SK-N-SH (cell line): ENCODE results near the gene CD81. TPM values are rescaled to one million over a fixed set of nuclear protein-coding genes. Genes with fewer than 3 reads are reported as not detected.

Experiments used
- CTCF ChIA-PET: fragments of 300-600, 350-600 bp; formaldehyde crosslinking; extraction: SDS; loops from one replicate; lab custom pipeline; 2021; lab: Yijun Ruan, JAX
- POLR2A ChIA-PET: fragments of 350-600 bp; sonication (Branson Sonifier 250); formaldehyde crosslinking; extraction: SDS; loops from one replicate; lab custom pipeline; 2020; ENCODE audit warnings: antibody characterized with exemption, inconsistent platforms; lab: Yijun Ruan, JAX
- DNase-seq: peaks from one replicate; pipeline ENCODE4 v3.0.0; 2012
- H2AFZ ChIP-seq: fragments of 200-600 bp; sonication (generic); 2 replicates; pipeline ENCODE4 v1.8.1; 2016; ENCODE audit warnings: antibody characterized with exemption, mild to moderate bottlenecking, low read depth
- H3F3A ChIP-seq: fragments of 200-600 bp; sonication (generic); replicated peaks from 2 replicates; pipeline ENCODE3; 2016; ENCODE audit warnings: antibody characterized with exemption, mild to moderate bottlenecking; ENCODE audit not compliant: insufficient read depth
- H3K27ac ChIP-seq, 2 experiments: fragments of 200-500 bp in 1 of 2; fragments of 200-600 bp in 1 of 2; sonication (Bioruptor generic) in 1 of 2; sonication (generic), shearing (Covaris generic) in 1 of 2; 2 replicates each; pipeline versions ENCODE4 v1.5.1 to v1.6.1; 2014 to 2016; ENCODE audit warnings: low read depth in 2 of 2, inconsistent platforms in 1 of 2, low read length in 1 of 2, mild to moderate bottlenecking in 1 of 2, mixed read lengths in 1 of 2
- H3K27me3 ChIP-seq: fragments of 200-600 bp; sonication (generic), shearing (Covaris generic); 2 replicates; pipeline ENCODE4 v1.6.1; 2016; ENCODE audit warnings: mixed run types; ENCODE audit not compliant: insufficient read depth
- H3K36me3 ChIP-seq, 2 experiments: fragments of 200-500 bp in 1 of 2; fragments of 200-600 bp in 1 of 2; sonication (Bioruptor generic) in 1 of 2; sonication (generic) in 1 of 2; replicated peaks in 1 of 2; 2 replicates each; pipeline versions ENCODE3 to v1.5.1; 2014 to 2016; ENCODE audit warnings: low read length in 1 of 2, mild to moderate bottlenecking in 1 of 2; ENCODE audit not compliant: insufficient read depth in 2 of 2, control insufficient read depth in 1 of 2
- H3K4me1 ChIP-seq, 2 experiments: fragments of 200-500 bp in 1 of 2; fragments of 200-600 bp in 1 of 2; sonication (Bioruptor generic) in 1 of 2; sonication (generic), shearing (Covaris generic) in 1 of 2; 2 replicates each; pipeline versions ENCODE4 v1.5.1 to v1.6.1; 2014 to 2016; ENCODE audit warnings: low read depth in 1 of 2, low read length in 1 of 2, mixed run types in 1 of 2; ENCODE audit not compliant: insufficient read depth in 2 of 2, control insufficient read depth in 1 of 2
- H3K4me2 ChIP-seq: fragments of 200-600 bp; sonication (generic), shearing (Covaris generic); 2 replicates; pipeline ENCODE4 v1.6.1; 2017; ENCODE audit warnings: mixed run types
- H3K4me3 ChIP-seq, 2 experiments: fragments of 200-500 bp in 1 of 2; fragments of 200-600 bp in 1 of 2; sonication (Bioruptor generic) in 1 of 2; sonication (generic), shearing (Covaris generic) in 1 of 2; 2 replicates each; pipeline versions ENCODE4 v1.5.1 to v1.8.1; 2014 to 2016; ENCODE audit warnings: low read depth in 2 of 2, inconsistent platforms in 1 of 2, low read length in 1 of 2, mild to moderate bottlenecking in 1 of 2, mixed read lengths in 1 of 2, moderate library complexity in 1 of 2
- H3K79me2 ChIP-seq: fragments of 200-600 bp; sonication (generic); 2 replicates; pipeline ENCODE4 v1.8.1; 2017; ENCODE audit warnings: mild to moderate bottlenecking; ENCODE audit not compliant: insufficient read depth
- H3K9ac ChIP-seq: fragments of 200-600 bp; sonication (generic); 2 replicates; pipeline ENCODE4 v1.6.1; 2017; ENCODE audit warnings: mixed run types
- H3K9me2 ChIP-seq: fragments of 200-600 bp; sonication (generic); 2 replicates; pipeline ENCODE4 v1.6.1; 2017; ENCODE audit warnings: mixed run types
- H3K9me3 ChIP-seq: fragments of 200-600 bp; sonication (generic); 2 replicates; pipeline ENCODE4 v1.6.1; 2017; ENCODE audit warnings: mixed run types, mild to moderate bottlenecking, moderate library complexity
- H4K20me1 ChIP-seq: fragments of 200-600 bp; sonication (generic); 2 replicates; pipeline ENCODE4 v1.6.1; 2017; ENCODE audit warnings: mild to moderate bottlenecking, mixed run types; ENCODE audit not compliant: insufficient read depth
- CHD2 ChIP-seq: fragments of 150-350 bp; IDR thresholded peaks from 2 replicates; pipeline ENCODE4 v1.6.1; 2018; ENCODE audit warnings: low read length; ENCODE audit not compliant: partially characterized antibody
- EP300 ChIP-seq, 2 experiments: IDR thresholded peaks; 2 replicates each; pipeline versions ENCODE4 v1.4.0 to v1.6.1; 2012; ENCODE audit warnings: borderline replicate concordance in 1 of 2, low read depth in 1 of 2, low read length in 1 of 2
- EZH2phosphoT487 ChIP-seq: fragments of 200-600 bp; sonication (generic); IDR thresholded peaks from 2 replicates; pipeline ENCODE4 v1.6.1; 2017; ENCODE audit warnings: low read depth, mixed run types, mild to moderate bottlenecking, antibody characterized with exemption, moderate library complexity, borderline replicate concordance
- FOSL2 ChIP-seq: IDR thresholded peaks from 2 replicates; pipeline ENCODE4 v1.4.0; 2012; ENCODE audit warnings: low read depth, mild to moderate bottlenecking, moderate library complexity, borderline replicate concordance
- FOXJ3 ChIP-seq: sonication (generic); formaldehyde crosslinking; IDR thresholded peaks from 2 replicates; pipeline ENCODE4 v1.5.1; 2020; ENCODE audit warnings: mild to moderate bottlenecking, missing genetic modification reagents
- FOXM1 ChIP-seq: IDR thresholded peaks from 2 replicates; pipeline ENCODE4 v1.4.0; 2012; ENCODE audit warnings: low read depth, mild to moderate bottlenecking
- GABPA ChIP-seq: IDR thresholded peaks from 2 replicates; pipeline ENCODE4 v1.4.0; 2012; ENCODE audit warnings: low read depth, mild to moderate bottlenecking
- MAX ChIP-seq: IDR thresholded peaks from 2 replicates; pipeline ENCODE4 v1.4.0; 2012; ENCODE audit warnings: low read depth
- MEF2A ChIP-seq: IDR thresholded peaks from 2 replicates; pipeline ENCODE4 v1.4.0; 2012; ENCODE audit warnings: low read depth, borderline replicate concordance
- NFIC ChIP-seq: IDR thresholded peaks from 2 replicates; pipeline ENCODE4 v1.4.0; 2012; ENCODE audit warnings: borderline replicate concordance
- NRF1 ChIP-seq: IDR thresholded peaks from 2 replicates; pipeline ENCODE4 v1.6.1; 2012; ENCODE audit warnings: low read depth, mild to moderate bottlenecking, low read length
- RAD21 ChIP-seq: IDR thresholded peaks from 2 replicates; pipeline ENCODE4 v1.6.1; 2012; ENCODE audit warnings: mild to moderate bottlenecking, low read length
- RCOR1 ChIP-seq: fragments of 150-350 bp; IDR thresholded peaks from 2 replicates; pipeline ENCODE4 v1.6.1; 2017; ENCODE audit warnings: antibody characterized with exemption, low read length
- REST ChIP-seq: IDR thresholded peaks from 2 replicates; pipeline ENCODE4 v1.6.1; 2012; ENCODE audit warnings: mild to moderate bottlenecking, low read depth, low read length, moderate library complexity
- RFX5 ChIP-seq: IDR thresholded peaks from 2 replicates; pipeline ENCODE4 v1.6.1; 2012; ENCODE audit warnings: mild to moderate bottlenecking, improper control_type of control experiment, low read length
- TAF1 ChIP-seq: IDR thresholded peaks from 2 replicates; pipeline ENCODE4 v1.6.1; 2012; ENCODE audit warnings: low read depth, mild to moderate bottlenecking, low read length, moderate library complexity, borderline replicate concordance
- TEAD4 ChIP-seq: IDR thresholded peaks from 2 replicates; pipeline ENCODE4 v1.4.0; 2012; ENCODE audit warnings: mild to moderate bottlenecking, borderline replicate concordance; ENCODE audit not compliant: insufficient read depth
- USF1 ChIP-seq: IDR thresholded peaks from 2 replicates; pipeline ENCODE4 v1.4.0; 2012; ENCODE audit warnings: low read depth, borderline replicate concordance
- YY1 ChIP-seq: IDR thresholded peaks from 2 replicates; pipeline ENCODE4 v1.4.0; 2012; ENCODE audit warnings: low read depth, mild to moderate bottlenecking
- WGBS: methylation state at CpG from one replicate; pipeline ENCODE4 v1.1.6; 2017; ENCODE audit warnings: low lambda C conversion rate; 5-methylcytosine and 5-hydroxymethylcytosine counted together
- polyA plus RNA-seq, 3 experiments: library from polyadenylated mRNA; depleted of rRNA; stranded (reverse); fragments of >200 nt; gene quantifications; 2 replicates each; pipeline ENCODE4 v1.2.3, GENCODE V29; 2012

Gene CD81
- polyA plus RNA-seq, 1 of the 3 experiments (the other 2 are of a cell fraction), result 517 TPM

- Histone ChIP-seq H3K9me2 (no peaks in the 10 kb centered on the region), H3K79me2 (no peaks in the 10 kb centered on the region), H3K36me3 (no peaks in the 10 kb centered on the region), H3K9ac (no peak overlapping the region), H3K27me3 (no peaks in the 10 kb centered on the region), H4K20me1 (no peaks in the 10 kb centered on the region), H3K4me2 (no peak overlapping the region), H3K27ac (no peak overlapping the region), H3K4me1 (no peaks in the 10 kb centered on the region)
- 30% methylated on average over 2 of the region's 2 CpGs for WGBS
- TF ChIP-seq FOXJ3 (CRISPR knock-in tag) (no peak), TEAD4 (no peak), RFX5 (no peak), RAD21 (no peak), USF1 (no peak), NFIC (no peak), CHD2 (no peak), GABPA (no peak), NRF1 (no peak), FOSL2 (no peak), RCOR1 (no peak), YY1 (no peak), EP300 (IDR thresholded peaks at IDR 0.05; ENCODE audit: borderline replicate concordance in 1 of 2, low read depth in 1 of 2, low read length in 1 of 2) (no peak), REST (no peak), FOXM1 (no peak)
- TF ChIP-seq, all 33 proteins: peak for 0
- no peak overlapping the region for H3K4me3 ChIP-seq
- H3F3A ChIP-seq, result no peaks in the 10 kb centered on the region
- no peak for DNase-seq
- H2AFZ ChIP-seq, result no peak overlapping the region
- ChIA-PET POLR2A (no interaction called here), CTCF (interaction anchor here (1.0 to 1.7 kb wide), 3 partner anchors 74 to 150 kb away, joined by 3 read pairs; no protein-coding TSS in a partner anchor)
- H3K9me3 ChIP-seq, result no peaks in the 10 kb centered on the region
Observed at GRCh38 chr11:2345050-2345449, 32.1 kb upstream of the CD81 start.

GRCh38 chr11:2346014-2346413, 31.1 kb upstream of the CD81 start:
- Histone ChIP-seq H3K9me3 (no peaks in the 10 kb centered on the region), H3K27ac (no peak overlapping the region), H3K27me3 (no peaks in the 10 kb centered on the region), H3K9me2 (no peaks in the 10 kb centered on the region), H3K79me2 (no peaks in the 10 kb centered on the region)
- TF ChIP-seq MAX, result no peak
- TF ChIP-seq REST, result no peak
- TF ChIP-seq TAF1, result no peak
- no peak for TF ChIP-seq MEF2A
- TF ChIP-seq EZH2phosphoT487, result no peak
- TF ChIP-seq, all 33 proteins: peak for 0
- Histone ChIP-seq H3K4me1 (no peaks in the 10 kb centered on the region), H2AFZ (no peak overlapping the region), H3K4me2 (no peak overlapping the region), H3K36me3 (no peaks in the 10 kb centered on the region), H3K4me3 (no peak overlapping the region), H3F3A (no peaks in the 10 kb centered on the region), H3K9ac (no peak overlapping the region), H4K20me1 (no peaks in the 10 kb centered on the region)
- WGBS, result 0% methylated on average over 3 of the region's 4 CpGs
- DNase-seq, result no peak
- ChIA-PET POLR2A (no interaction called here), CTCF (interaction anchor here (1.1 to 1.7 kb wide), 2 partner anchors 75 to 151 kb away, joined by 3 read pairs; no protein-coding TSS in a partner anchor)
